PC-3 (cell line): ENCODE measurements around the gene KDM2B. TPM values are rescaled to one million over a fixed set of nuclear protein-coding genes. Genes with fewer than 3 reads are reported as not detected.

Experiments
- ATAC-seq: fragments of 200-7000 bp; cut with Tn5 transposase; 2 replicates; pipeline ENCODE4 v1.9.1; 2020; ENCODE audit warnings: mild to moderate bottlenecking, moderate library complexity
- BruUV-seq: library from RNA; stranded (reverse); fragments of 400-500 nt; replicated peaks from 2 replicates; lab custom pipeline; 2021; lab: Mats Ljungman, UMichigan
- CTCF ChIA-PET: fragments of 300-600 bp; sonication (Branson Sonifier 250); formaldehyde crosslinking; loops from one replicate; lab custom pipeline; 2022; ENCODE audit warnings: antibody characterized with exemption; lab: Charles Lee
- POLR2A ChIA-PET: fragments of 300-600 bp; sonication (Branson Sonifier 250); formaldehyde crosslinking; loops from one replicate; lab custom pipeline; 2022; ENCODE audit warnings: antibody characterized with exemption; ENCODE audit not compliant: unreplicated experiment; lab: Charles Lee
- DNase-seq: peaks from one replicate; pipeline ENCODE4 v3.0.0-alpha.2; 2015
- H2AFZ ChIP-seq: fragments of 300-600 bp; sonication (generic); 2 replicates; pipeline ENCODE4 v1.6.0; 2016; ENCODE audit warnings: antibody characterized with exemption, low read length
- H3F3A ChIP-seq: fragments of 300-600 bp; sonication (generic); one replicate; pipeline ENCODE4 v1.6.0; 2017; ENCODE audit warnings: antibody characterized with exemption, low read length, control low read depth, mild to moderate bottlenecking; ENCODE audit not compliant: unreplicated experiment
- H3K27ac ChIP-seq: fragments of 300-600 bp; sonication (generic); 2 replicates; pipeline ENCODE4 v1.5.1; 2016; ENCODE audit warnings: mild to moderate bottlenecking, low read length
- H3K27me3 ChIP-seq: fragments of 300-600 bp; sonication (generic); 2 replicates; pipeline ENCODE4 v1.6.1; 2016; ENCODE audit warnings: low read length, mixed read lengths
- H3K36me3 ChIP-seq: fragments of 300-600 bp; sonication (generic); 2 replicates; pipeline ENCODE4 v1.6.1; 2016; ENCODE audit warnings: low read depth, mixed run types, low read length, mixed read lengths
- H3K4me1 ChIP-seq: fragments of 300-600 bp; sonication (generic); 2 replicates; pipeline ENCODE4 v1.5.1; 2016; ENCODE audit warnings: low read length; ENCODE audit not compliant: insufficient read depth
- H3K4me2 ChIP-seq: fragments of 300-600 bp; sonication (generic); 2 replicates; pipeline ENCODE4 v1.6.0; 2016; ENCODE audit warnings: low read length
- H3K4me3 ChIP-seq: fragments of 300-600 bp; sonication (generic); 2 replicates; pipeline ENCODE4 v1.5.1; 2016; ENCODE audit warnings: mild to moderate bottlenecking, low read length, mixed read lengths
- H3K79me2 ChIP-seq: fragments of 300-600 bp; sonication (generic); 2 replicates; pipeline ENCODE4 v1.6.1; 2017; ENCODE audit warnings: low read length, mixed read lengths
- H3K9ac ChIP-seq: fragments of 300-600 bp; sonication (generic); 2 replicates; pipeline ENCODE4 v1.6.0; 2016; ENCODE audit warnings: mild to moderate bottlenecking, low read length
- H3K9me2 ChIP-seq: fragments of 300-600 bp; sonication (generic); replicated peaks from 2 replicates; pipeline ENCODE4 v1.6.1; 2016; ENCODE audit warnings: mixed run types, low read length, mixed read lengths
- H3K9me3 ChIP-seq: fragments of 300-600 bp; sonication (generic); 2 replicates; pipeline ENCODE4 v1.6.1; 2016; ENCODE audit warnings: low read length, mixed read lengths
- H4K20me1 ChIP-seq: fragments of 300-600 bp; sonication (generic); 2 replicates; pipeline ENCODE4 v1.6.1; 2016; ENCODE audit warnings: low read length, mixed read lengths
- CTCF ChIP-seq: fragments of 300-600 bp; sonication (generic); conservative IDR thresholded peaks from 2 replicates; pipeline ENCODE4 v1.5.1; 2017; ENCODE audit warnings: antibody characterized with exemption, low read depth, mild to moderate bottlenecking, low read length
- EZH2 ChIP-seq: fragments of 300-600 bp; sonication (generic); IDR thresholded peaks from one replicate; pipeline ENCODE4 v1.6.1; 2017; ENCODE audit warnings: antibody characterized with exemption, mild to moderate bottlenecking, low read length; ENCODE audit not compliant: unreplicated experiment
- EZH2phosphoT487 ChIP-seq: fragments of 300-600 bp; sonication (generic); IDR thresholded peaks from 2 replicates; pipeline ENCODE4 v1.6.1; 2018; ENCODE audit warnings: mild to moderate bottlenecking, antibody characterized with exemption, low read length, borderline replicate concordance
- intact Hi-C: fragments of 100-400 bp; cut with micrococcal nuclease; formaldehyde crosslinking; loops from 2 replicates; pipeline ENCODE4 v1.9.0; 2023
- total RNA-seq: library from RNA; depleted of rRNA; stranded (reverse); fragments of >200 nt; gene quantifications from 2 replicates; pipeline ENCODE4 v1.2.3, GENCODE V29; 2014

KDM2B gene
- total RNA-seq, 1 experiment from 2014 or later, result 52.5 TPM

- Histone ChIP-seq H3K27ac (no peak overlapping the region), H2AFZ (no peak overlapping the region), H3K9me3 (no peaks in the 10 kb centered on the region), H3K4me2 (no peak overlapping the region), H3K9ac (no peak overlapping the region), H3K9me2 (no peaks in the 10 kb centered on the region), H3K36me3 (peaks cover 3% of the 10 kb centered on the region; the same call in 1 of the 2 replicates), H3K4me3 (no peak overlapping the region), H3K4me1 (no peaks in the 10 kb centered on the region), H3K79me2 (no peaks in the 10 kb centered on the region), H3F3A (no peaks in the 10 kb centered on the region), H3K27me3 (no peaks in the 10 kb centered on the region), H4K20me1 (no peaks in the 10 kb centered on the region)
- no peak; the same call in 1 of the 2 replicates for ATAC-seq
- TF ChIP-seq EZH2phosphoT487 (no peak), CTCF (no peak), EZH2 (no peak)
- ChIA-PET POLR2A (no interaction called here), CTCF (no interaction called here)
- intact Hi-C loops, result no loop called here
- no peak for DNase-seq
- BruUV-seq, result no TSS peak
Observed at GRCh38 chr12:121568971-121569751, 11.7 kb downstream of the KDM2B start.

GRCh38 chr12:121568518-121568917, 12.3 kb downstream of the KDM2B start:
- ChIA-PET POLR2A (no interaction called here), CTCF (no interaction called here)
- Histone ChIP-seq H4K20me1 (no peaks in the 10 kb centered on the region), H3K9ac (no peak overlapping the region), H3K4me3 (no peak overlapping the region), H3K4me1 (no peaks in the 10 kb centered on the region), H3F3A (no peaks in the 10 kb centered on the region), H3K4me2 (no peak overlapping the region), H3K36me3 (peaks cover 3% of the 10 kb centered on the region; the same call in 1 of the 2 replicates), H3K9me3 (no peaks in the 10 kb centered on the region), H3K27ac (no peak overlapping the region), H3K27me3 (no peaks in the 10 kb centered on the region), H3K79me2 (no peaks in the 10 kb centered on the region), H2AFZ (no peak overlapping the region), H3K9me2 (no peaks in the 10 kb centered on the region)
- intact Hi-C loops, result no loop called here
- ATAC-seq (no peak), DNase-seq (no peak)
- BruUV-seq, result no TSS peak
- TF ChIP-seq EZH2phosphoT487 (no peak), EZH2 (no peak)

DNA sequence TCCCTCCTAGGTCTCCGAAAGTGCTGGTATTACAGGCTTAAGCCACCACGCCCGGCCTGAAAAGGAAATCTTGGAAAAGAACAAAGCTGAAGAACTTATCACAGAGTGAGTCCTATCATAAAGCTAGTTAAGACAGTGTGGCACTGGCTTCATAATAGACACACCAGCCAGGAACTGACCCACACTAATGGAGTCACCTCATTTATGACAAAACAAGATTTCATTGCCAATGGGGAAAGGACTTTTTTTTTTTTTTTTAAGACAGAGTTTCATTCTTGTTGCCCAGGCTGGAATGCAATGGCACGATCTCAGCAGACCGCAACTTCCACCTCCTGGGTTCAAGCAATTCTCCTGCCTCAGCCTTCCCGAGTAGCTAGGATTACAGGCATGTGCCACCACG, 15.7 kb downstream of the KDM2B start:
- no peak overlapping the region for H2AFZ ChIP-seq
- H3K36me3 ChIP-seq, result no peaks in the 10 kb centered on the region; the same call in 1 of the 2 replicates
- H3K4me2 ChIP-seq, result no peak overlapping the region
- H3K9me3 ChIP-seq, result no peaks in the 10 kb centered on the region
- ATAC-seq, result no peak
- no peak overlapping the region for H3K9ac ChIP-seq
- ChIA-PET POLR2A (no interaction called here), CTCF (no interaction called here)
- H3K79me2 ChIP-seq, result no peaks in the 10 kb centered on the region
- BruUV-seq, result no TSS peak
- H3K27me3 ChIP-seq, result no peaks in the 10 kb centered on the region
- DNase-seq, result no peak
- TF ChIP-seq EZH2 (no peak), CTCF (no peak), EZH2phosphoT487 (no peak)
- no peaks in the 10 kb centered on the region for H3K9me2 ChIP-seq
- H3K4me3 ChIP-seq, result no peak overlapping the region
- H4K20me1 ChIP-seq, result no peaks in the 10 kb centered on the region
- intact Hi-C loops, result no loop called here
- no peaks in the 10 kb centered on the region for H3F3A ChIP-seq
- no peak overlapping the region for H3K27ac ChIP-seq
- H3K4me1 ChIP-seq, result no peaks in the 10 kb centered on the region
